Fibroblast of lung (primary cell): Measurements from ENCODE around the gene JAZF1.
"Not testable (repeated sequence)": the region's sequence is repeated elsewhere in the genome, so short reads cannot be mapped to it uniquely, and the experiment has no call there.

Experiments used
- EZH2 ChIP-seq: IDR thresholded peaks from 2 replicates; pipeline ENCODE4 v1.5.1; 2012; ENCODE audit warnings: low read length, control low read depth, mild to moderate bottlenecking; ENCODE audit errors: missing control alignments
- TF ChIP-seq, protein P1 (sequence below), 2 donors: IDR thresholded peaks in 1 of 2; conservative IDR thresholded peaks in 1 of 2; 1 replicate in 1 of 2; 2 replicates in 1 of 2; pipeline ENCODE4 v1.5.1; 2011 to 2012; ENCODE audit warnings: low read length in 2 of 2, control low read depth in 1 of 2, inconsistent platforms in 1 of 2, low read depth in 1 of 2, mild to moderate bottlenecking in 1 of 2

DNA sequence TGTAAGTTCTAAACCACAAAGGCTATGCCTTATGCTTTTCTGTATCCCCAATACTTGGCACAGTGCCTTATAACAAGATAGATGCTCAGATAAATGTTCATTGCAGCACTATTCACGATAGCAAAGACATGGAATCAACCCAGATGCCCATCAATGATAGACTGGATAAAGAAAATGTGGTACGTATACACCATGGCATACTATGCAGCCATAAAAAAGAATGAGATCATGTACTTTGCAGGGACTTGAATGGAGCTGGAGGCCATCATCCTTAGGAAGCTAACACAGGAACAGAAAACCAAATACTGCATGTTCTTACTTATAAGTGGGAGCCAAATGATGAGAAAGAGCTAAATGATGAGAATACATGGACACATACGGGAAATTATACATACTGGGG, 293.9 kb downstream of the JAZF1 start:
- TF ChIP-seq, protein P1, sequence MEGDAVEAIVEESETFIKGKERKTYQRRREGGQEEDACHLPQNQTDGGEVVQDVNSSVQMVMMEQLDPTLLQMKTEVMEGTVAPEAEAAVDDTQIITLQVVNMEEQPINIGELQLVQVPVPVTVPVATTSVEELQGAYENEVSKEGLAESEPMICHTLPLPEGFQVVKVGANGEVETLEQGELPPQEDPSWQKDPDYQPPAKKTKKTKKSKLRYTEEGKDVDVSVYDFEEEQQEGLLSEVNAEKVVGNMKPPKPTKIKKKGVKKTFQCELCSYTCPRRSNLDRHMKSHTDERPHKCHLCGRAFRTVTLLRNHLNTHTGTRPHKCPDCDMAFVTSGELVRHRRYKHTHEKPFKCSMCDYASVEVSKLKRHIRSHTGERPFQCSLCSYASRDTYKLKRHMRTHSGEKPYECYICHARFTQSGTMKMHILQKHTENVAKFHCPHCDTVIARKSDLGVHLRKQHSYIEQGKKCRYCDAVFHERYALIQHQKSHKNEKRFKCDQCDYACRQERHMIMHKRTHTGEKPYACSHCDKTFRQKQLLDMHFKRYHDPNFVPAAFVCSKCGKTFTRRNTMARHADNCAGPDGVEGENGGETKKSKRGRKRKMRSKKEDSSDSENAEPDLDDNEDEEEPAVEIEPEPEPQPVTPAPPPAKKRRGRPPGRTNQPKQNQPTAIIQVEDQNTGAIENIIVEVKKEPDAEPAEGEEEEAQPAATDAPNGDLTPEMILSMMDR (conservative IDR thresholded peaks at IDR 0.05 in 1 of 2, IDR thresholded peaks at IDR 0.05 in 1 of 2; ENCODE audit: low read depth in 1 of 2, low read length in 2 of 2), result not testable (repeated sequence)
- TF ChIP-seq EZH2, result not testable (repeated sequence)
